Panc1 (cell line): ENCODE measurements around the gene CDKAL1. TPM values are rescaled to one million over a fixed set of nuclear protein-coding genes. Genes with fewer than 3 reads are reported as not detected.
"Not testable (repeated sequence)": the region's sequence is repeated elsewhere in the genome, so short reads cannot be mapped to it uniquely, and the experiment has no call there.

Experiments
- ATAC-seq: fragments of 200-7000 bp; cut with Tn5 transposase; 2 replicates; pipeline ENCODE4 v1.9.1; 2020; ENCODE audit warnings: mild to moderate bottlenecking, moderate library complexity
- BruUV-seq: library from RNA; stranded (reverse); fragments of 400-500 nt; replicated peaks from 2 replicates; lab custom pipeline; 2021; lab: Mats Ljungman, UMichigan
- CTCF ChIA-PET: fragments of 300-600 bp; sonication (Branson Sonifier 250); formaldehyde crosslinking; loops from one replicate; lab custom pipeline; 2022; ENCODE audit warnings: antibody characterized with exemption; lab: Charles Lee
- POLR2A ChIA-PET: fragments of 300-600 bp; sonication (Branson Sonifier 250); formaldehyde crosslinking; loops from one replicate; lab custom pipeline; 2022; ENCODE audit warnings: antibody characterized with exemption; lab: Charles Lee
- DNase-seq: peaks from one replicate; pipeline ENCODE4 v3.0.0-alpha.2; 2010; ENCODE audit warnings: low read depth, low spot score
- H3K27ac ChIP-seq: 2 replicates; pipeline ENCODE4 v1.5.1; 2011; ENCODE audit warnings: mild to moderate bottlenecking, low read length, inconsistent platforms
- H3K27me3 ChIP-seq: fragments of 200-500 bp; sonication (Bioruptor generic); 2 replicates; pipeline ENCODE4 v1.6.0; 2014; ENCODE audit warnings: low read length, inconsistent platforms; ENCODE audit not compliant: control insufficient read depth, insufficient read depth
- H3K36me3 ChIP-seq: fragments of 200-500 bp; sonication (Bioruptor generic); 2 replicates; pipeline ENCODE4 v1.5.1; 2014; ENCODE audit warnings: inconsistent platforms, mild to moderate bottlenecking, low read length, moderate library complexity; ENCODE audit not compliant: control insufficient read depth, insufficient read depth
- H3K4me1 ChIP-seq: 2 replicates; pipeline ENCODE4 v1.5.1; 2011; ENCODE audit warnings: inconsistent platforms, mild to moderate bottlenecking, low read length, moderate library complexity; ENCODE audit not compliant: control insufficient read depth, insufficient read depth
- H3K4me3 ChIP-seq, 2 experiments: 2 replicates each; pipeline ENCODE4 v1.5.1; 2011 to 2012; ENCODE audit warnings: low read depth in 2 of 2, low read length in 2 of 2, mild to moderate bottlenecking in 2 of 2, inconsistent platforms in 1 of 2, moderate library complexity in 1 of 2
- H3K9me3 ChIP-seq: fragments of 200-500 bp; sonication (Bioruptor generic); 2 replicates; pipeline ENCODE4 v1.5.1; 2014; ENCODE audit warnings: low read depth, mild to moderate bottlenecking, inconsistent platforms, low read length, moderate library complexity; ENCODE audit not compliant: control insufficient read depth, insufficient read depth
- POLR2AphosphoS5 ChIP-seq: IDR thresholded peaks from 2 replicates; pipeline ENCODE4 v1.6.1; 2012; ENCODE audit warnings: mild to moderate bottlenecking, low read depth, low read length, moderate library complexity
- SIN3A ChIP-seq: IDR thresholded peaks from 2 replicates; pipeline ENCODE4 v1.6.1; 2012; ENCODE audit warnings: low read depth, mild to moderate bottlenecking, low read length, moderate library complexity, borderline replicate concordance; ENCODE audit not compliant: insufficient read depth
- TCF7L2 ChIP-seq: IDR thresholded peaks from 2 replicates; pipeline ENCODE4 v1.6.1; 2011; ENCODE audit warnings: mild to moderate bottlenecking, low read depth, low read length, inconsistent platforms
- in situ Hi-C: cut with HindIII; loops from 2 replicates; pipeline ENCODE4 v1.10.0; 2016; ENCODE audit warnings: low sequenced_read_pairs, low pct_unique_long_range_greater_than_20kb
- intact Hi-C: fragments of 100-400 bp; cut with micrococcal nuclease; formaldehyde crosslinking; loops from one replicate; pipeline ENCODE4 v1.10.0; 2022; ENCODE audit not compliant: unreplicated experiment
- total RNA-seq: library from RNA; stranded (reverse); gene quantifications from one replicate; pipeline ENCODE4 v1.2.1, GENCODE V29; 2021; ENCODE audit not compliant: unreplicated experiment
- TF ChIP-seq, protein P1 (sequence below): fragments of 450-650 bp; IDR thresholded peaks from 2 replicates; pipeline ENCODE4 v1.5.1; 2017; ENCODE audit warnings: mild to moderate bottlenecking
- TF ChIP-seq, protein P2 (sequence below), 2 experiments: IDR thresholded peaks; 2 replicates each; pipeline ENCODE4 v1.6.1; 2011 to 2012; ENCODE audit warnings: low read depth in 2 of 2, control low read depth in 1 of 2, low read length in 1 of 2, mild to moderate bottlenecking in 1 of 2, moderate library complexity in 1 of 2; ENCODE audit not compliant: insufficient read depth in 1 of 2

The CDKAL1 gene
- total RNA-seq, 1 experiment from 2014 or later: 14.5 TPM

DNA sequence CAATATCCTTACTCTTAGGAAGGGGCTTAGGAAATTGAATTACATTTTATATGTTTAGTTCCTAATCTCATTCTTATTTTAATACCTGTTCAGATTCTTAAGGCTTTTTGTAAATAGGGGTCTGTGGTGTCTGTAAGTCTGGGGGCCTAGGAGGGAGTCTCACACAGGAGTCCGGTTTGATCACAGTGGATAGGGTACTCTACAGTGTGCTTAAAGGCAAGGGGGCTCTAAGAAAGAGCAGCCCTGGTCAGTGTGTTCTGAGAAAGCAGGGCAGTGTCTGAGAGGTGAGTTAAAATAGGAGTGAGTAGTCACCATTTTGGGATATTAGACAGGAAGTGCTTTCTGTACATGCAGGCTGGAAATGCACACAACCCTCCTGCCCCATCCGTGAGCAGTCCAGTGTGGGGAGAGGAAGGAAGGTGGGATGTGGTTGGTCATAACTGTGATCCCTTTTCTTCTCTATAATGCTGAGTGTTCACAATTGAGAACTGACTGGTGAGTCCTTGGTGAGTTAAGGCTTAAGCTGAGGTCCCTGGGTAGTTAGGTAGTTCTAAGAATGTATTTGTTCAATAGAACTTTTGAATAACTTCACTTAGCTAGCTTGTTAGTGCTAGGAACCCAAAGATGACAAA is 50.0 kb downstream of the CDKAL1 start:
- ATAC-seq (no peak), DNase-seq (no peak)
- no peak overlapping the region for H3K4me3 ChIP-seq
- H3K27me3 ChIP-seq: no peaks in the 10 kb centered on the region
- no peaks in the 10 kb centered on the region for H3K9me3 ChIP-seq
- in situ Hi-C loops (no loop called here), intact Hi-C loops (no loop called here)
- TF ChIP-seq, protein P1, sequence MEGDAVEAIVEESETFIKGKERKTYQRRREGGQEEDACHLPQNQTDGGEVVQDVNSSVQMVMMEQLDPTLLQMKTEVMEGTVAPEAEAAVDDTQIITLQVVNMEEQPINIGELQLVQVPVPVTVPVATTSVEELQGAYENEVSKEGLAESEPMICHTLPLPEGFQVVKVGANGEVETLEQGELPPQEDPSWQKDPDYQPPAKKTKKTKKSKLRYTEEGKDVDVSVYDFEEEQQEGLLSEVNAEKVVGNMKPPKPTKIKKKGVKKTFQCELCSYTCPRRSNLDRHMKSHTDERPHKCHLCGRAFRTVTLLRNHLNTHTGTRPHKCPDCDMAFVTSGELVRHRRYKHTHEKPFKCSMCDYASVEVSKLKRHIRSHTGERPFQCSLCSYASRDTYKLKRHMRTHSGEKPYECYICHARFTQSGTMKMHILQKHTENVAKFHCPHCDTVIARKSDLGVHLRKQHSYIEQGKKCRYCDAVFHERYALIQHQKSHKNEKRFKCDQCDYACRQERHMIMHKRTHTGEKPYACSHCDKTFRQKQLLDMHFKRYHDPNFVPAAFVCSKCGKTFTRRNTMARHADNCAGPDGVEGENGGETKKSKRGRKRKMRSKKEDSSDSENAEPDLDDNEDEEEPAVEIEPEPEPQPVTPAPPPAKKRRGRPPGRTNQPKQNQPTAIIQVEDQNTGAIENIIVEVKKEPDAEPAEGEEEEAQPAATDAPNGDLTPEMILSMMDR: no peak
- TF ChIP-seq POLR2AphosphoS5 (no peak), SIN3A (no peak), TCF7L2 (no peak)
- TF ChIP-seq, protein P2, sequence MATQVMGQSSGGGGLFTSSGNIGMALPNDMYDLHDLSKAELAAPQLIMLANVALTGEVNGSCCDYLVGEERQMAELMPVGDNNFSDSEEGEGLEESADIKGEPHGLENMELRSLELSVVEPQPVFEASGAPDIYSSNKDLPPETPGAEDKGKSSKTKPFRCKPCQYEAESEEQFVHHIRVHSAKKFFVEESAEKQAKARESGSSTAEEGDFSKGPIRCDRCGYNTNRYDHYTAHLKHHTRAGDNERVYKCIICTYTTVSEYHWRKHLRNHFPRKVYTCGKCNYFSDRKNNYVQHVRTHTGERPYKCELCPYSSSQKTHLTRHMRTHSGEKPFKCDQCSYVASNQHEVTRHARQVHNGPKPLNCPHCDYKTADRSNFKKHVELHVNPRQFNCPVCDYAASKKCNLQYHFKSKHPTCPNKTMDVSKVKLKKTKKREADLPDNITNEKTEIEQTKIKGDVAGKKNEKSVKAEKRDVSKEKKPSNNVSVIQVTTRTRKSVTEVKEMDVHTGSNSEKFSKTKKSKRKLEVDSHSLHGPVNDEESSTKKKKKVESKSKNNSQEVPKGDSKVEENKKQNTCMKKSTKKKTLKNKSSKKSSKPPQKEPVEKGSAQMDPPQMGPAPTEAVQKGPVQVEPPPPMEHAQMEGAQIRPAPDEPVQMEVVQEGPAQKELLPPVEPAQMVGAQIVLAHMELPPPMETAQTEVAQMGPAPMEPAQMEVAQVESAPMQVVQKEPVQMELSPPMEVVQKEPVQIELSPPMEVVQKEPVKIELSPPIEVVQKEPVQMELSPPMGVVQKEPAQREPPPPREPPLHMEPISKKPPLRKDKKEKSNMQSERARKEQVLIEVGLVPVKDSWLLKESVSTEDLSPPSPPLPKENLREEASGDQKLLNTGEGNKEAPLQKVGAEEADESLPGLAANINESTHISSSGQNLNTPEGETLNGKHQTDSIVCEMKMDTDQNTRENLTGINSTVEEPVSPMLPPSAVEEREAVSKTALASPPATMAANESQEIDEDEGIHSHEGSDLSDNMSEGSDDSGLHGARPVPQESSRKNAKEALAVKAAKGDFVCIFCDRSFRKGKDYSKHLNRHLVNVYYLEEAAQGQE (IDR thresholded peaks at IDR 0.05; ENCODE audit: insufficient read depth in 1 of 2, low read depth in 2 of 2, low read length in 1 of 2): no peak
- H3K4me1 ChIP-seq: no peaks in the 10 kb centered on the region
- no TSS peak for BruUV-seq
- no peaks in the 10 kb centered on the region for H3K36me3 ChIP-seq
- POLR2A ChIA-PET: interaction anchor here (0.6 kb wide), 1 partner anchor 1408 kb away, joined by 4 read pairs; no protein-coding TSS in a partner anchor
- CTCF ChIA-PET: no interaction called here
- H3K27ac ChIP-seq: no peak overlapping the region

DNA sequence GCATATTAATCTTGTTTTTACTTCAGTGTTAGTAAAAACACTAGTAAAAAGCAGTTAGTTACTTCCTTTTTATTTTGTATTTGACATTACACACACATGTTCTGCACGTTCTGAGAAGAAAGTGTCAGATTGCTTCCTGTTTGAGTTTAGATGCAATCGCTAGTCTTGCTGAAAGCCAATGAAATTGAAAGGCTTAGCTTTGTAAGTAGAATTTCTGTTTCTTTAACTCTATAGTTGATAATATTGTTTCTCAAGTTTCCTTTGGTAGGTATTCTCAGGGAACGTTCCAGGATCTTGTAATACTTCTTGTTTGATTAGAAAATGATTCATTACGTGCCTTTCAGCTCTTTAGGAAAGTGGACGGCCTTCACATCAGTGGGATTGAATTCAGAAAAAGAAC is 55.0 kb downstream of the CDKAL1 start:
- Histone ChIP-seq H3K27me3 (no peaks in the 10 kb centered on the region), H3K9me3 (no peaks in the 10 kb centered on the region), H3K27ac (no peak overlapping the region), H3K4me1 (no peaks in the 10 kb centered on the region), H3K36me3 (no peaks in the 10 kb centered on the region; the same call in 1 of the 2 replicates), H3K4me3 (no peak overlapping the region)
- POLR2A ChIA-PET: no interaction called here
- in situ Hi-C loops (no loop called here), intact Hi-C loops (no loop called here)
- CTCF ChIA-PET: no interaction called here
- TF ChIP-seq, protein P1: no peak
- TF ChIP-seq, protein P2 (IDR thresholded peaks at IDR 0.05; ENCODE audit: insufficient read depth in 1 of 2, low read depth in 2 of 2, low read length in 1 of 2): no peak
- no peak for TF ChIP-seq TCF7L2
- TF ChIP-seq SIN3A: no peak
- TF ChIP-seq POLR2AphosphoS5: no peak
- BruUV-seq: no TSS peak
- no peak for ATAC-seq
- no peak for DNase-seq

DNA sequence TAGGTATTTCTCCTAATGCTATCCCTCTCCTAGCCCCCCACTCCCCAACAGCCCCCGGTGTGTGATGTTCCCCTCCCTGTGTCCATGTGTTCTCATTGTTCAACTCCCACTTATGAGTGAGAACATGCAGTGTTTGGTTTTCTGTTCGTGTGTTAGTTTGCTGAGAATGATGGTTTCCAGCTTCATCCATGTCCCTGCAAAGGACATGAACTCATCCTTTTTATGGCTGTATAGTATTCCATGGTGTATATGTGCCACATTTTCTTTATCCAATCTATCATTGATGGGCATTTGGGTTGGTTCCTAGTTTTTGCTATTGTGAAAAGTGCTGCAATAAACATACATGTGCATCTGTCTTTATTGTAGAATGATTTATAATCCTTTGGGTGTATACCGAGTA is 56.2 kb downstream of the CDKAL1 start:
- BruUV-seq, H3K27ac ChIP-seq, H3K36me3 ChIP-seq, H3K9me3 ChIP-seq, H3K27me3 ChIP-seq, POLR2A ChIA-PET, CTCF ChIA-PET, DNase-seq, in situ Hi-C loops, H3K4me1 ChIP-seq, intact Hi-C loops, H3K4me3 ChIP-seq, ATAC-seq: not testable (repeated sequence)
